ENCODE data around the gene WRNIP1.

WRNIP1 gene

GRCh38 chr6:2765166-2765895, at the start of gene WRNIP1:
WRNIP1 (plus strand) TSS chr6:2765393; CDS start chr6:2765623, 230 bp downstream.
- DNase-seq: peak; percentile 99

- no peak for DNase-seq
These were observed 49.5 kb upstream of the WRNIP1 start for GRCh38 chr6:2715737-2716136.

DNA sequence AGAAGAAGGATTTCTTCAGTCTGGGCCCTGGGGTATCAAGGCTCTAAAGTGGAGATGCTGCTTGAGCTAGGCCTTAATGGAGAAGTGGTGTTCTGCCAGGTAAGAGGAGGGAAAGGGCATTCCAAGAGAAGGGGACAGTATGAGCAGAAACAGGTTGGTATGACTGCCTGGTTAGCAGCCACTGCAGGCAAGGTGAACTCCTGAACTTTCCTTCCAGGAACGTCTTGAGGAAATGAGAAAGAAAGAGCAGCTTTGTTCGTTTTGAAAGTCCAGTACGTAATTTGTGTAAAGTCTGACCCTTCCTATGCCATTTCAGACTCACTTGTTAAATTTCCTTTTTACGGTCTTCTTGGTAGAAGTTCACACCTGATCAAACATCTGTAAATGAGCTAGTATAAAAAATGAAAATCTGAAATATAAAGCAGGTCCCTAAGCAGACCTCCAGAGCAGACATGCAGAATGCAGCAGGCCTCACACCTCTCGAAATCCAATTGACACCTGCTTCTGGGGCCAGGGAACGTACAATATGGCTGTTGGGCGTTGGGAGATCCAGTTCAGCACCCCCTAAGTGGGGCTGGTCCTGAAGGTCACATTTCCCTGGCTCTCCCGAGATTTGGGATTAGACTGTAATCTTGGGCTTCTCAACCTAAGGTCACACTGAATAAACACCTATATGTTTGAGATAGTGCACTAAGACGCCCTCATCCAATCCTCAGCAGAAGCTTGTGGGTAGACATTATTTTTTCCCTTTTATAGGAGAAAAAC, 48.1 kb upstream of the WRNIP1 start:
- no peak for DNase-seq

- peak in 1 of 2 experiments; percentile 12 for DNase-seq
These were observed 46.7 kb upstream of the WRNIP1 start for GRCh38 chr6:2718334-2719092.

DNA sequence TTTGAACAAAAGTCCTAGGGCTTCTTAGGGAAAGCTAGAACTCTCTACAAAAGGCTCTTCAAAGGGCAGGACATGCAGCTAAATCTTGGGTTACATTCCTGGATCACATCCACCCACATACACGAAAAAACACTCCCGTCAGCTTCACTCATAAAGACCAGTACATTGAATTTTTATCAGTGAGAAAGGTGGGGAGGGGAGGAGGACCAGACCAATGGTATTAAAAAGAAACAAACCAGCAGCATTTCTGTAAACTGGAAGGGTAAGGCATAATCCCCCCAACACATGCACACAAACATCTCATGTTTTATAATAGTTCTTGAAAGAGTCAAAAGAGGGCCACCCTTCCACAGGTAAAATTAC, 46.1 kb upstream of the WRNIP1 start:
- no peak for DNase-seq

DNA sequence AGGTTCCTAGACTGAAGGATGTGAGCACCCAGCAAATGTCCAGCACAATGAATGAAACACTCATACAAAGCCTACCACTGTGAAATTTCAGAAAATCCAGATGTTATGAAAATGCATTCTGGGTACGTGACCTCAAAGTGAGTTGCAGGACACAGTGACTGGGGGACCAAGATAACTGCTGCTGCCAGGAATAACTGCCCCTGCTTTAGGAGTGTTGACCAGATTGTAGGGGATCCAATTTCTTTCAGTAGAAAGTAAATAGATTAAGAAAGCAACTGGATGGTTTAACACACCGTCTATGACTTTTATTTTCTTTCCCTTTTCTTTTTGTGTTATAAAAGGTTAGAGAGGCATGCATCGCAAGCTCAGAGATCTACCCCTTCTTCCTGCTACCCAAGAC, 44.0 kb upstream of the WRNIP1 start:
- no peak for DNase-seq

- DNase-seq: no peak
These were observed 39.7 kb upstream of the WRNIP1 start for GRCh38 chr6:2725364-2725988.

- DNase-seq: peak; percentile 67 to 69
These were observed 39.1 kb upstream of the WRNIP1 start for GRCh38 chr6:2725999-2726567.

DNA sequence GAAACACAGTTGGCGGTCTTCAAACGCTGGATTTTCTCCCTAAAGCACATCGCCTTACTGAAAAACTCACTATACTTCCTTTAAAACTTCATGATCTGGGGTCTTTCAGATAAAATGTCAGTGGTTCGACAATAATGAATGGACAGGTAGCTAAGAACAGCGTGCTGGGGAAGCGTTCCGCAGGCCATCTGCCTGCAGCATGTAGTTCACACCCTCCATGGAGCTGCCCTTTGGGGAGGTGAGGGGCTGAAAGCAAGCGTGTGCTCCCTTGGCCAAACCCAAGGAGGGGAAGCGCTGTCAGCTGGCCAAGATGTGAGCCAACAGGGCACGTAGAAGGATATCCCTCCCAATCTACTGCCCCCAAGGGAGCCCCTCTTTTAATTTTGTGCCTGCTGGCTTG, 35.3 kb upstream of the WRNIP1 start:
- no peak for DNase-seq

- no peak for DNase-seq
These were observed 34.7 kb upstream of the WRNIP1 start for GRCh38 chr6:2730353-2731107.

DNA sequence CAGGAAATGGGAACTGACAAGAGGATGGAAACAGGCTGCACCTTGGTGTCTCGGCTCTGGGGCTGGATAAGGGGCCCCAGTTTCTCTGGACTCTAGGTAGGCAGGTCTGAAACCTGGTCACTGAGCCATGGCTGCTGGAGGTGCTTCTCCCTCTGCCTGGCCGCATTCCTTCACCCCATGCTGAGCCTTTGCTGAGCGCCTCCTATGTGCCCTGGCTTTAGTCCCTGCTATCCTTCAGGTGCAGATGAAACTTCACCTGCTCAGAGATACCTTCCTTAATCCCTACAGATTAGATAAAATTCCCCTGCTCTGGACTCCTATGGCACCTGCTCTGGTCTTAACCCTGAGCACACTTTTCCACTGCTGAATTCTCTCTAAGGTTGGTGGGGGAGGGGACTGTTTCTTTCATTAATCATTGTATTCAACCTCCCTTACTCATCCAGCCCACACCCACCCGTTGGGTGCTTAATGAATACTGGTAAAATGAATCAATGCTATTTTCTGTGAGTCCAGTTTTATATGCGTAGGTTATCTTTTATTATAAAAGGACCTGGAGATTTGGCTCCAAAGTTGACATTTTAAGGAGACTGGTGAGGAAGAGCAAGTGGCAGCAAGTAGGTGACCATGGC, 33.8 kb upstream of the WRNIP1 start:
- no peak for DNase-seq

GRCh38 chr6:2732503-2733089, 32.6 kb upstream of the WRNIP1 start:
- no peak for DNase-seq

DNA sequence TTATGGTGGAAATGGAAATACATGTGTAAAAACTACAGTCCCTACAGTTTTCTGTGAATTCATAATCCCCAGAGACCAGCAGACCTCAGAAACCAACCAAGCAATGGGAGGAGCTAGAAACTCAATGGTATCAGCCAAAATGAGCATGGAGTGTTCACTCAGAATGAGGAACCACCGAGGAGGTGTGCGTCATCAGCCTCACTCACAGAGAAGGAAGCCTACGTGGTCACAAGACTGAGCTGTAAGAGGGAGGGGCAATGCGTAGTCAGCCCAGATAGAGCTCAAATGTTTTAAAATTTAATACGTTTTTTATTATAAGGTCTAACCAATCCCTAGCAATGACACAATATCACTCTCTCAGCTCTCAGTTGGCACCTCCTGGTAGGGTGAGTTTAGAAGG, 31.9 kb upstream of the WRNIP1 start:
- peak; percentile 98 for DNase-seq

GRCh38 chr6:2733736-2734480, 31.3 kb upstream of the WRNIP1 start:
- no peak for DNase-seq

DNA sequence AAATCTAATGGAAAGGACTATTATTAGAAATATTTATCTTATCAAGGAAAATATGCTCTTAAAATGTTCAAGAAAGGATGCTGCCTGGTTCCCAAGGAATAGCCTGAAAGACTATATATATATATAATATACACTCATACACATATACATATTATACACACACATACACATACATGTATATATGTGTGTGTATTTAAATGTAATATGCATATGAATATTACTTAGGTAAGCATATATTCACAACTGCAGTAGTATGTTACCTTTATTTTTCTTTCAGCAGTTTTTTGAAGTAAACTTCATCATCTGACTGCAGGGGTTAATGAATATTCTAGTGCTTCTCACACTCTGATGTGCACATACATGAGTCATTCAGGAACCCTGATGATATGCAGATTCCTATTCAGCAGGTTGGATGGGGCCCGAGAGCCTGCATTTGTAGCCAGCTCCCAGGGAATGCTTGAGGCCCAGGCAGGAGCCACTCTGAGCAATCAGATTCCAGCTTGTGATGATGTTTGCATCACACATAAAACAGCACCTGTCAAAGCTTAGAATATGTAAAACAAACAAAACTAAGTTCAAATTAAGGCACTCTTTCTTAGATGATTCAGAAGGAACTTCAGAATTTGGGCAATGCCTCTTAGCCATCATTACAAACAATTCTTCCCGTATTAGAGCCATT, 30.6 kb upstream of the WRNIP1 start:
- DNase-seq: no peak

GRCh38 chr6:2737885-2738284, 27.3 kb upstream of the WRNIP1 start:
- peak in 1 of 2 experiments; percentile 45 for DNase-seq

GRCh38 chr6:2738373-2738979, 26.7 kb upstream of the WRNIP1 start:
- DNase-seq: peak; percentile 80 to 91

DNA sequence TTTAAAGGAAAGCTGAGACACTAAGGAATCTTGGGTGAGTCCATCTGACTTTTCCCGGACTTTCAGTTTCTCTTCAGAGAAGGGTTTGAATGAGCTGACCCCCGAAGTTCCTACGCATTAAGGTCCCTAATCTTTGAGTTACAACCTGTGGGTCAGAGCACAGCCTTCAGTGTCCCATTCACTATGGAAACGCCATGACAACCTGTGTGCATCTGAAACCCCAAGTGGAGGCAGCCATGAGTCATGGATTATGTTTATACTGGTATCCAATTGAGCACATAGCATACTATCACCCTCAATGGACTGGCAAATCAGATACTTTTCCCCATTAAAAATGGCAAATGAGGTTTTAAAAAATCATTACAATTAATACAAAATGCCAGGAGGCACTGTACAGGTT, 25.9 kb upstream of the WRNIP1 start:
- DNase-seq: no peak

DNA sequence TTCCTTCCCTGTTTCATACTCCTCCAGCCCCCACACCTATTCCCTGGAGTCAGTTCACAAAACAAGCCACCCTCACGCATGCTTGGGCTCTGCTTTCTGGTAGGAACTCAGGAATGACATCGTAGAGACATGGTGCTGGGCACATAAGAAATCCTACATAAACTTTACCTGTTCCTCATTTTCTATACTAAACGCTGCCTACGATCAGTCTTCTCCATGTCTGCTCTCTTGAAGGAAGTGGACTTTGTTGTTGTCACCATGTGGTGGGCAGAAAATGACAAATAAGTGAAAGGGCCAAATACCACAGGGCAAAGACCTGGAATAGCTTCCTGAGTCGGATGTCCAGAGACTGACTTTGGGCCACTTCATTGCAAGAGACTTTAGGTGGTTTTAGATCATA, 24.6 kb upstream of the WRNIP1 start:
- no peak for DNase-seq
